ENCODE results near the gene FSIP1.

The FSIP1 gene

GRCh38 chr15:39644136-39644535 lies 138.5 kb downstream of the FSIP1 start:
- POLR2A ChIA-PET = no interaction called here
- CTCF ChIA-PET = interaction anchor here (0.7 to 2.1 kb wide), 5 partner anchors 11 to 113 kb away, joined by 3 to 6 read pairs (median 4); no protein-coding TSS in a partner anchor
- no peak for TF ChIP-seq CTCF (IDR thresholded peaks at IDR 0.05; ENCODE audit: control extremely low read depth, extremely low read depth, low read depth, missing control alignments)
- DNase-seq (ENCODE audit: extremely low spot score) = no peak

GRCh38 chr15:39643727-39644126 lies 138.9 kb downstream of the FSIP1 start:
- no peak for DNase-seq (ENCODE audit: extremely low spot score)
- POLR2A ChIA-PET = no interaction called here
- no peak for TF ChIP-seq CTCF (IDR thresholded peaks at IDR 0.05; ENCODE audit: control extremely low read depth, extremely low read depth, low read depth, missing control alignments)
- CTCF ChIA-PET = interaction anchor here (0.9 to 2.1 kb wide), 3 partner anchors 10 to 113 kb away, joined by 3 to 5 read pairs (median 4); no protein-coding TSS in a partner anchor

GRCh38 chr15:39642011-39642640 lies 140.5 kb downstream of the FSIP1 start:
- CTCF ChIA-PET = interaction anchor here (1.3 to 2.1 kb wide), 2 partner anchors 9 to 12 kb away, joined by 3 to 5 read pairs; no protein-coding TSS in a partner anchor
- no peak for DNase-seq (ENCODE audit: extremely low spot score)
- POLR2A ChIA-PET = no interaction called here
- TF ChIP-seq CTCF (IDR thresholded peaks at IDR 0.05; ENCODE audit: control extremely low read depth, extremely low read depth, low read depth, missing control alignments) = no peak

GRCh38 chr15:39641191-39641889 lies 141.3 kb downstream of the FSIP1 start:
- DNase-seq (ENCODE audit: extremely low spot score) = no peak
- TF ChIP-seq CTCF (IDR thresholded peaks at IDR 0.05; ENCODE audit: control extremely low read depth, extremely low read depth, low read depth, missing control alignments) = no peak
- CTCF ChIA-PET = interaction anchor here (1.3 kb wide), 1 partner anchor 11 kb away, joined by 3 read pairs; no protein-coding TSS in a partner anchor
- POLR2A ChIA-PET = no interaction called here

- TF ChIP-seq CTCF (IDR thresholded peaks at IDR 0.05; ENCODE audit: control extremely low read depth, extremely low read depth, low read depth, missing control alignments) = no peak
- ChIA-PET CTCF (no interaction called here), POLR2A (no interaction called here)
- no peak for DNase-seq (ENCODE audit: extremely low spot score)
Measured at GRCh38 chr15:39640665-39641064, 142.0 kb downstream of the FSIP1 start.

GRCh38 chr15:39639037-39639436 lies 143.6 kb downstream of the FSIP1 start:
- ChIA-PET POLR2A (no interaction called here), CTCF (interaction anchor here (1.4 kb wide), 1 partner anchor 15 kb away, joined by 3 read pairs; no protein-coding TSS in a partner anchor)
- no peak for TF ChIP-seq CTCF (IDR thresholded peaks at IDR 0.05; ENCODE audit: control extremely low read depth, extremely low read depth, low read depth, missing control alignments)
- DNase-seq (ENCODE audit: extremely low spot score) = no peak
